GM23248 (cell line): ENCODE results near the gene HNRNPUL2.

Source experiments
- EZH2 ChIP-seq: fragments of 200-600 bp; sonication (generic); IDR thresholded peaks from 2 replicates; pipeline ENCODE4 v1.6.1; 2018; ENCODE audit warnings: antibody characterized with exemption, mild to moderate bottlenecking; ENCODE audit not compliant: insufficient read depth, poor library complexity, severe bottlenecking
- EZH2phosphoT487 ChIP-seq: fragments of 200-600 bp; sonication (generic); IDR thresholded peaks from 2 replicates; pipeline ENCODE4 v1.6.1; 2018; ENCODE audit warnings: antibody characterized with exemption, moderate library complexity, mild to moderate bottlenecking, low read depth; ENCODE audit not compliant: insufficient read depth

GRCh38 chr11:62755086-62755615 is 27.9 kb upstream of the HNRNPUL2 start:
- no peak for TF ChIP-seq EZH2phosphoT487
- TF ChIP-seq EZH2 = no peak
